H1 (cell line): ENCODE results near the gene FAM72A. TPM values are rescaled to one million over a fixed set of nuclear protein-coding genes. Genes with fewer than 3 reads are reported as not detected.
"Not testable (repeated sequence)": the region's sequence is repeated elsewhere in the genome, so short reads cannot be mapped to it uniquely, and the experiment has no call there.

ENCODE experiments used
- CTCF ChIA-PET: fragments of 300-600 bp; sonication (Branson Sonifier 250); formaldehyde crosslinking; loops from one replicate; lab custom pipeline; 2021; ENCODE audit not compliant: partially characterized antibody; lab: Charles Lee
- POLR2A ChIA-PET: fragments of 300-600 bp; sonication (Branson Sonifier 250); formaldehyde crosslinking; loops from one replicate; lab custom pipeline; 2021; ENCODE audit warnings: inconsistent platforms; ENCODE audit not compliant: partially characterized antibody; lab: Charles Lee
- DNase-seq, 2 experiments: peaks; one replicate each; pipeline versions ENCODE4 v3.0.0 to v3.0.0-alpha.2; 2010 to 2022; ENCODE audit warnings: low spot score in 2 of 2, low read depth in 1 of 2, mixed read lengths in 1 of 2
- FAIRE-seq: peaks from 2 replicates; lab custom pipeline; 2011; peaks lifted over from hg19 to GRCh38; lab: Jason Lieb, UNC
- H2AFZ ChIP-seq: 2 replicates; pipeline ENCODE4 v1.8.1; 2012; ENCODE audit warnings: low read length, inconsistent platforms
- H2AK5ac ChIP-seq: 2 replicates; pipeline ENCODE4 v1.6.1; 2013; ENCODE audit warnings: low read depth, low read length
- H2BK120ac ChIP-seq: replicated peaks from 2 replicates; pipeline ENCODE3; 2013; ENCODE audit warnings: low read depth, low read length, inconsistent platforms
- H2BK12ac ChIP-seq: 2 replicates; pipeline ENCODE4 v1.6.1; 2013; ENCODE audit warnings: low read depth, low read length
- H2BK15ac ChIP-seq: 2 replicates; pipeline ENCODE4 v1.6.1; 2013; ENCODE audit warnings: low read length
- H2BK20ac ChIP-seq: 2 replicates; pipeline ENCODE4 v1.6.1; 2013; ENCODE audit warnings: low read length
- H2BK5ac ChIP-seq: 2 replicates; pipeline ENCODE4 v1.6.1; 2013; ENCODE audit warnings: low read depth, low read length
- H3K14ac ChIP-seq: 2 replicates; pipeline ENCODE4 v1.6.1; 2013; ENCODE audit warnings: inconsistent platforms; ENCODE audit not compliant: insufficient read length
- H3K18ac ChIP-seq: 2 replicates; pipeline ENCODE4 v1.6.1; 2013; ENCODE audit warnings: low read length; ENCODE audit errors: extremely low read depth
- H3K23ac ChIP-seq: 2 replicates; pipeline ENCODE4 v1.6.1; 2013; ENCODE audit warnings: inconsistent platforms; ENCODE audit not compliant: insufficient read length
- H3K23me2 ChIP-seq: 2 replicates; pipeline ENCODE4 v1.6.1; 2013; ENCODE audit warnings: low read depth, low read length
- H3K27ac ChIP-seq: 2 replicates; pipeline ENCODE4 v1.6.1; 2011; ENCODE audit warnings: low read depth, low read length, inconsistent platforms
- H3K27me3 ChIP-seq, 4 experiments: replicated peaks in 1 of 4; 1 replicate in 1 of 4; 2 replicates in 3 of 4; pipeline versions ENCODE4 v1.6.1 to v1.8.1; 2011 to 2013; ENCODE audit warnings: low read length in 3 of 4, mild to moderate bottlenecking in 3 of 4, inconsistent platforms in 2 of 4, mixed read lengths in 2 of 4, moderate library complexity in 1 of 4; ENCODE audit not compliant: control insufficient read depth in 3 of 4, insufficient read depth in 3 of 4; ENCODE audit errors: extremely low read depth in 1 of 4
- H3K36me3 ChIP-seq, 4 experiments: 2 replicates each; pipeline versions ENCODE4 v1.6.1 to v1.8.1; 2011 to 2013; ENCODE audit warnings: mild to moderate bottlenecking in 4 of 4, low read length in 3 of 4, moderate library complexity in 2 of 4, control low read depth in 1 of 4, inconsistent platforms in 1 of 4; ENCODE audit not compliant: insufficient read depth in 4 of 4, control insufficient read depth in 2 of 4
- H3K4ac ChIP-seq: replicated peaks from 2 replicates; pipeline ENCODE3; 2013; ENCODE audit warnings: low read length, low read depth, mixed read lengths, inconsistent platforms; ENCODE audit not compliant: insufficient read length
- H3K4me1 ChIP-seq, 4 experiments: replicated peaks in 1 of 4; 1 replicate in 1 of 4; 2 replicates in 3 of 4; pipeline versions ENCODE4 v1.6.1 to v1.8.1; 2011 to 2013; ENCODE audit warnings: low read length in 3 of 4, inconsistent platforms in 2 of 4, mixed read lengths in 1 of 4; ENCODE audit not compliant: insufficient read depth in 4 of 4, control insufficient read depth in 3 of 4
- H3K4me2 ChIP-seq, 2 experiments: 2 replicates each; pipeline versions ENCODE4 v1.6.1 to v1.8.1; 2011 to 2013; ENCODE audit warnings: low read depth in 2 of 2, low read length in 2 of 2, control low read depth in 1 of 2, inconsistent platforms in 1 of 2, mild to moderate bottlenecking in 1 of 2; ENCODE audit not compliant: insufficient read depth in 1 of 2
- H3K4me3 ChIP-seq, 4 experiments: fragments of 200-600, 300-600 bp in 1 of 4; sonication (generic), shearing (Covaris generic), sonication (Bioruptor Twin) in 1 of 4; 2 replicates each; pipeline versions ENCODE4 v1.5.1 to v1.8.1; 2011 to 2016; ENCODE audit warnings: low read length in 4 of 4, low read depth in 3 of 4, control low read depth in 2 of 4, inconsistent platforms in 2 of 4, mild to moderate bottlenecking in 2 of 4, mixed read lengths in 1 of 4, moderate library complexity in 1 of 4; ENCODE audit not compliant: insufficient read depth in 2 of 4; ENCODE audit errors: extremely low read depth in 1 of 4
- H3K56ac ChIP-seq: replicated peaks from 2 replicates; pipeline ENCODE3; 2013; ENCODE audit warnings: low read depth, mild to moderate bottlenecking, mixed read lengths, low read length, inconsistent platforms; ENCODE audit not compliant: insufficient read length
- H3K79me1 ChIP-seq: 2 replicates; pipeline ENCODE4 v1.6.1; 2013; ENCODE audit warnings: low read depth, low read length, control low read depth
- H3K79me2 ChIP-seq, 2 experiments: 2 replicates each; pipeline versions ENCODE4 v1.6.1 to v1.8.1; 2012 to 2013; ENCODE audit warnings: low read length in 2 of 2, mild to moderate bottlenecking in 2 of 2, inconsistent platforms in 1 of 2; ENCODE audit not compliant: insufficient read depth in 2 of 2, control insufficient read depth in 1 of 2
- H3K9ac ChIP-seq, 4 experiments: replicated peaks in 1 of 4; 1 replicate in 1 of 4; 2 replicates in 3 of 4; pipeline versions ENCODE4 v1.6.1 to v1.8.1; 2011 to 2013; ENCODE audit warnings: low read depth in 3 of 4, low read length in 3 of 4, control low read depth in 2 of 4, mild to moderate bottlenecking in 2 of 4, moderate library complexity in 2 of 4, inconsistent platforms in 1 of 4; ENCODE audit errors: extremely low read depth in 1 of 4
- H3K9me3 ChIP-seq, 2 experiments: 2 replicates each; pipeline versions ENCODE4 v1.6.1 to v1.8.1; 2012 to 2013; ENCODE audit warnings: mild to moderate bottlenecking in 2 of 2, moderate library complexity in 2 of 2, control low read depth in 1 of 2, inconsistent platforms in 1 of 2, low read depth in 1 of 2, low read length in 1 of 2, mixed read lengths in 1 of 2; ENCODE audit not compliant: insufficient read depth in 2 of 2
- H4K20me1 ChIP-seq, 2 experiments: replicated peaks in 1 of 2; 2 replicates each; pipeline versions ENCODE3 to v1.8.1; 2011 to 2013; ENCODE audit warnings: inconsistent platforms in 2 of 2, low read length in 2 of 2, mild to moderate bottlenecking in 1 of 2; ENCODE audit not compliant: insufficient read depth in 2 of 2, control insufficient read depth in 1 of 2
- H4K5ac ChIP-seq: 2 replicates; pipeline ENCODE4 v1.6.1; 2013; ENCODE audit warnings: low read length, low read depth, mixed read lengths, inconsistent platforms; ENCODE audit not compliant: insufficient read length
- H4K8ac ChIP-seq: 2 replicates; pipeline ENCODE4 v1.8.0; 2013; ENCODE audit warnings: mild to moderate bottlenecking, moderate library complexity, low read length, inconsistent platforms; ENCODE audit not compliant: insufficient read depth; ENCODE audit errors: extremely low read depth
- H4K91ac ChIP-seq: replicated peaks from 2 replicates; pipeline ENCODE3; 2013; ENCODE audit warnings: low read length, mixed read lengths, inconsistent platforms; ENCODE audit not compliant: insufficient read length
- CTCF ChIP-seq, 3 experiments: IDR thresholded peaks; 1 replicate in 2 of 3; 2 replicates in 1 of 3; pipeline versions ENCODE4 v1.5.1 to v1.6.1; 2011; ENCODE audit warnings: low read length in 3 of 3, mild to moderate bottlenecking in 3 of 3, inconsistent platforms in 2 of 3, low read depth in 1 of 3, moderate library complexity in 1 of 3; ENCODE audit not compliant: insufficient read depth in 1 of 3; ENCODE audit errors: control extremely low read depth in 1 of 3
- RAD21 ChIP-seq, 2 experiments: IDR thresholded peaks in 1 of 2; conservative IDR thresholded peaks in 1 of 2; 2 replicates each; pipeline ENCODE4 v1.6.1; 2011; ENCODE audit warnings: low read depth in 2 of 2, low read length in 2 of 2, improper control_type of control experiment in 1 of 2, inconsistent platforms in 1 of 2, mild to moderate bottlenecking in 1 of 2, moderate library complexity in 1 of 2
- WGBS, 2 experiments: shearing (Covaris generic) in 1 of 2; methylation state at CpG; one replicate each; pipeline versions ENCODE4 v1.1.6 to v1.1.7; 2013 to 2015; ENCODE audit warnings: low lambda C conversion rate in 2 of 2, mixed read lengths in 2 of 2, inconsistent platforms in 1 of 2, low coverage in 1 of 2, missing lambda C conversion rate in 1 of 2; ENCODE audit not compliant: insufficient replicate concordance in 2 of 2, insufficient coverage in 1 of 2, insufficient read length in 1 of 2; ENCODE audit errors: extremely low coverage in 1 of 2, missing lambda C conversion rate in 1 of 2; 5-methylcytosine and 5-hydroxymethylcytosine counted together
- polyA plus RNA-seq, 7 experiments: library from polyadenylated mRNA; depleted of rRNA in 3 of 7; stranded (reverse) in 5 of 7; unstranded in 2 of 7; fragments of >200 nt in 5 of 7; fragments of 200-250 nt in 2 of 7; gene quantifications; 1 replicate in 5 of 7; 2 replicates in 1 of 7; 4 replicates in 1 of 7; pipeline versions ENCODE4 v1.2.1 to v1.2.3, GENCODE V29; 2011 to 2013; ENCODE audit warnings: missing spikeins in 2 of 7, mixed read lengths in 2 of 7
- total RNA-seq: library from RNA; stranded (reverse); fragmentation: NEBNext Ultra II Directional; extraction: Animal tissue kit (Norgen Biotek cat#: 25700); gene quantifications from 2 replicates; pipeline ENCODE4 v1.2.1, GENCODE V29; 2021

The FAM72A gene
- total and polyA plus RNA-seq, 2 of the 8 experiments (the other 6 are each of a cell fraction or from before 2014, with no cell fraction given): 10.7 to 23.0 TPM

- H3K4me1 ChIP-seq, H4K8ac ChIP-seq, H3K79me2 ChIP-seq, H3K27ac ChIP-seq, H2BK5ac ChIP-seq, H2BK12ac ChIP-seq, H3K9ac ChIP-seq, H3K9me3 ChIP-seq, H2AK5ac ChIP-seq, H4K20me1 ChIP-seq, CTCF ChIA-PET, H3K4me2 ChIP-seq, FAIRE-seq, H3K14ac ChIP-seq, H4K91ac ChIP-seq, H3K27me3 ChIP-seq, H3K4me3 ChIP-seq, H2BK20ac ChIP-seq, H3K79me1 ChIP-seq, H3K4ac ChIP-seq, H2BK120ac ChIP-seq, H4K5ac ChIP-seq, H2BK15ac ChIP-seq, H3K23me2 ChIP-seq, H3K56ac ChIP-seq, POLR2A ChIA-PET, DNase-seq, H2AFZ ChIP-seq, H3K18ac ChIP-seq, H3K23ac ChIP-seq, H3K36me3 ChIP-seq: not testable (repeated sequence)
- WGBS, 2 experiments: 88% methylated on average over 1 of the region's 4 CpGs; no CpG with 5 or more reads in 1 of the 2 experiments
- TF ChIP-seq CTCF (IDR thresholded peaks at IDR 0.05; ENCODE audit: control extremely low read depth in 1 of 3, insufficient read depth in 1 of 3, low read depth in 1 of 3, low read length in 3 of 3): peak in 2 of 3 experiments; percentile 25 to 27; a peak in 2 of 4 replicates
- TF ChIP-seq RAD21 (IDR thresholded peaks at IDR 0.05 in 1 of 2, conservative IDR thresholded peaks at IDR 0.05 in 1 of 2; ENCODE audit: low read depth in 2 of 2, low read length in 2 of 2): peak; percentile 19 to 39; a peak in 3 of 4 replicates
These were observed 27.1 kb downstream of the FAM72A start for GRCh38 chr1:206175459-206176113.
